Measurements from ENCODE around the gene CACNA2D4. TPM values are rescaled to one million over a fixed set of nuclear protein-coding genes. Genes with fewer than 3 reads are reported as not detected.

The CACNA2D4 gene
- total and polyA plus RNA-seq, 11 donors, result 0.10 to 9.0 (median 1.2) TPM

DNA sequence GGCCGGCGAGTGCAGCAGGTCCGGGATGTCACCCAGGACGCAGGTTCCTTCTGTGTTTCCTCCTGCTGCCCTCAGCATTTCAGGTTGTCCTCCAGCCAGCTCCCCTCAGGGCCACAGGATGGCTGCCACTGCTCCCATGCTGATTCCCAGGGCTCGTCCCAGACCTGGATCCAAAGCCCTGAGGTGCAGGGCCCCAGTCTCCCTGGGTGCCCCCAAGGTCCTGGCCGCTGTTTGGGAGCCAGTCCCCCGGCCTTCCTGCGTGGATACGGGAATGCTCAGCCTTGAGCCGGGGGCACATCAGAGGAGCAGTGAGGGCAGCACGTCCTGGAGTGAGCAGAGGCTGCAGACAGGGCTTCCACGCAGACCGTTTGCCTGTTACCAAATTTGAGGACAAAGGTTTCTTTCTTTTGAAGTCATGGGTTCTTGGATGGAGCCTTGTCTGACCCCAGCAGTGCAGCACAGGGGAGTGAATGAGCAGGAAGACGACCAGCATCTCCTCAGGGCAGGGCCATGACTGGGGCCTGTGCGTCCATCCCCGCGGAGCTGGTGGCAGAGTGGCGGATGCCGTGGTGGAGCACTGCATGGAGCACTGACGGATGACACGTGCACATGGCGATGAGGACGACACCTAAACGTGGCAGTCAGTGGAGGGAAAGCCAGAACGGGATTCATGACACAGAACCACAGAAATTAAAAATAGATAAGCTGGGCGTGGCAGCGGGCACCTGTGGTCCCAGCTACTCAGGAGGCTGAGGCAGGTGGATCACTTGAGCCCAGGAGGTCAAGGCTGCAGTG lies 12.5 kb upstream of the CACNA2D4 start:
- WGBS, 4 donors, result 87 to 94% (median 93%) methylated on average over 25 to 27 of the region's 27 CpGs
- Histone ChIP-seq H3K27ac (no peak overlapping the region), H3K9me3 (no peaks in the 10 kb centered on the region), H3K27me3 (peaks cover 0 to 9% (median 0%) of the 10 kb centered on the region in 9 donors), H3K4me3 (no peak overlapping the region), H3K4me1 (peaks cover 0 to 59% (median 15%) of the 10 kb centered on the region in 12 donors), H3K36me3 (no peaks in the 10 kb centered on the region)
- DNase-seq (no peak), ATAC-seq (no peak)
- TF ChIP-seq, protein P1, sequence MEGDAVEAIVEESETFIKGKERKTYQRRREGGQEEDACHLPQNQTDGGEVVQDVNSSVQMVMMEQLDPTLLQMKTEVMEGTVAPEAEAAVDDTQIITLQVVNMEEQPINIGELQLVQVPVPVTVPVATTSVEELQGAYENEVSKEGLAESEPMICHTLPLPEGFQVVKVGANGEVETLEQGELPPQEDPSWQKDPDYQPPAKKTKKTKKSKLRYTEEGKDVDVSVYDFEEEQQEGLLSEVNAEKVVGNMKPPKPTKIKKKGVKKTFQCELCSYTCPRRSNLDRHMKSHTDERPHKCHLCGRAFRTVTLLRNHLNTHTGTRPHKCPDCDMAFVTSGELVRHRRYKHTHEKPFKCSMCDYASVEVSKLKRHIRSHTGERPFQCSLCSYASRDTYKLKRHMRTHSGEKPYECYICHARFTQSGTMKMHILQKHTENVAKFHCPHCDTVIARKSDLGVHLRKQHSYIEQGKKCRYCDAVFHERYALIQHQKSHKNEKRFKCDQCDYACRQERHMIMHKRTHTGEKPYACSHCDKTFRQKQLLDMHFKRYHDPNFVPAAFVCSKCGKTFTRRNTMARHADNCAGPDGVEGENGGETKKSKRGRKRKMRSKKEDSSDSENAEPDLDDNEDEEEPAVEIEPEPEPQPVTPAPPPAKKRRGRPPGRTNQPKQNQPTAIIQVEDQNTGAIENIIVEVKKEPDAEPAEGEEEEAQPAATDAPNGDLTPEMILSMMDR (IDR thresholded peaks at IDR 0.05), result no peak
- no peak for TF ChIP-seq POLR2A (IDR thresholded peaks at IDR 0.05)
- intact Hi-C loops (cut with DNase I), result no loop called here

DNA sequence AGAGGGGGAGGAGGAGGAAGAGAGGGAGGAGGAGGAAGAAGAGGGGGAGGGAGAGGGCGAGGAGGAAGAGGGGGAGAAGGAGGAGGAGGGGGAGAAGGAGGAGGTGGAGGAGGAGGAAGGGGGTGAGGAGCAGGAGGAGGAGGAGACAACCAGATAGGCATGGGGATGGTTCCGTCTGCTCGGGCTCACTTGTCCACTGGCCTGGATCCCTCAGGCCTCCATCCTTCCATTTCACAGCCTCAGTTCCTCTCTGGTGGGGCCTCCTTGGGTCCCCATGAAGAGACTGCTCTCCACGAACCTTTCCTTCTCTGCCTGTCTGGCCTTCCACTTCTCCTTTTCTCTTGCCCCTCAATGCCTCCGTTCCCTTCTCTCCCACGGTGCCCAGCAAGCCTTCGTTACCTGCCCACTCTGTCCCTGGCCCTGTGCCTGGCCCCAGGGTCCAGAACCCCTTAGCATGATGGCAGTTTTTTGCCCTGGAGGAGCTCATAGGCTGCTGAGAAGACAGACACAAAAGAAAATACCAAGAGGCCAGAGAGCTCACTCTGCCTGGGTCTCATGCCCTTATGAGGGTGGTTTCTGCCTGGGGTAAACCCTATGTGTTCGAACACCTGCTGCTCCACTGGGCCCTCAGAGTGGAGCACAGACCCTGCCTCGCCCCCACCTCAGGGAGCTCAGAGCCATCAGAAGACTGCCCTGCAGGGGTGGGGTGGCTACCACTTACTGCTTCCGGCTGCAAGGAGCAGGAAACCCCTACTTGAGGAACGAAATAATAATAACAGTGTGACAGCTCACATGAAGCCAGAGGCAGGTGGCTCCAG lies 11.7 kb upstream of the CACNA2D4 start:
- no peaks in the 10 kb centered on the region for H3K9me3 ChIP-seq
- 80 to 86% (median 82%) methylated on average over 8 to 11 of the region's 11 CpGs for WGBS, 4 donors
- H3K27me3 ChIP-seq, result peaks cover 0 to 15% (median 0%) of the 10 kb centered on the region in 9 donors
- no peaks in the 10 kb centered on the region for H3K36me3 ChIP-seq
- H3K4me3 ChIP-seq, result no peak overlapping the region
- ATAC-seq (no peak), DNase-seq (no peak)
- TF ChIP-seq POLR2A (IDR thresholded peaks at IDR 0.05), result no peak
- intact Hi-C loops (cut with DNase I), result loop anchor here in 1 of 10 donors (5.0 kb wide), 1 partner anchor 118 kb away; no protein-coding TSS in a partner anchor
- H3K4me1 ChIP-seq, result peaks cover 0 to 59% (median 16%) of the 10 kb centered on the region in 12 donors
- no peak overlapping the region for H3K27ac ChIP-seq

DNA sequence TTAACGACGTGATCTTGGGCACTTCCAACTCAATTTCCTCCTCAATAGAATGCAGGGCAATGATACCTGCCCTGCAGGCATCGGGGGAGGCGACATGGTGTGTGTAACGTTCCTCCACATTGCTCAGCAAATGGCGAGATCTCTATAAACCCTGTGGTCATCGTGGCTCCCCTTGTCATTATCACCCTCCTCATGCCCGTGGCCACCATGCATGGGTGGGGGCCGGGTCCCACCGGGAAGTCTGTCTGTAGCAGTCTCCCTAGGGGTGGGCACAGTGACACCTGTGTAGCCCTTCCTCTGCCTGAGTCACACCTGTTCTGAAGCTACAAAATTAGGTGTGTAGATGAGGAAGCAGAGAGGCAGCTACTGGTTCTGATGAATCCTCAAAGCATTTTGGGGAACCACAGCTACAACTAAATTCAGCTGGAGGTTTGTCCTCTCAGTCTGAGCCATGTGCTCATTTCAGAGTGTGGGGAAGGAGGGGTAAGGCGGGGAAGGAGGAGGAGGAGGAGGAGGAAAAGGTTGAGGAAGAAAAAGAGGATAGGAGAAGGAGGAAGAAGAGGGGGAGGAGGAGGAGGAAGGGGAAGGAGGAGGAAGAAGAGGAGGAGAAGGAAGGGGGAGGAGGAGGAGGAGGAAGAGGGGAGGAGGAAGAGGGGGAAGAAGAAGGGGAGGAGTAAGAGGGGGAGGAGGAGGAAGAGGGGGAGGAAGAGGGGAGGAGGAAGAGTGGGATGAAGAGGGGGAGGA lies 11.0 kb upstream of the CACNA2D4 start:
- no peak for ATAC-seq
- Histone ChIP-seq H3K36me3 (no peaks in the 10 kb centered on the region), H3K4me1 (peaks cover 0 to 64% (median 20%) of the 10 kb centered on the region in 12 donors), H3K9me3 (no peaks in the 10 kb centered on the region), H3K27me3 (peaks cover 0 to 15% (median 0%) of the 10 kb centered on the region in 9 donors), H3K27ac (no peak overlapping the region), H3K4me3 (no peak overlapping the region)
- WGBS, 4 donors, result 87 to 90% (median 89%) methylated on average over 11 of the region's 11 CpGs
- intact Hi-C loops (cut with DNase I), result loop anchor here in 1 of 10 donors (5.0 kb wide), 1 partner anchor 117 kb away; no protein-coding TSS in a partner anchor
- no peak for TF ChIP-seq POLR2A (IDR thresholded peaks at IDR 0.05)
- TF ChIP-seq, protein P1 (IDR thresholded peaks at IDR 0.05), result no peak
- DNase-seq, result no peak

DNA sequence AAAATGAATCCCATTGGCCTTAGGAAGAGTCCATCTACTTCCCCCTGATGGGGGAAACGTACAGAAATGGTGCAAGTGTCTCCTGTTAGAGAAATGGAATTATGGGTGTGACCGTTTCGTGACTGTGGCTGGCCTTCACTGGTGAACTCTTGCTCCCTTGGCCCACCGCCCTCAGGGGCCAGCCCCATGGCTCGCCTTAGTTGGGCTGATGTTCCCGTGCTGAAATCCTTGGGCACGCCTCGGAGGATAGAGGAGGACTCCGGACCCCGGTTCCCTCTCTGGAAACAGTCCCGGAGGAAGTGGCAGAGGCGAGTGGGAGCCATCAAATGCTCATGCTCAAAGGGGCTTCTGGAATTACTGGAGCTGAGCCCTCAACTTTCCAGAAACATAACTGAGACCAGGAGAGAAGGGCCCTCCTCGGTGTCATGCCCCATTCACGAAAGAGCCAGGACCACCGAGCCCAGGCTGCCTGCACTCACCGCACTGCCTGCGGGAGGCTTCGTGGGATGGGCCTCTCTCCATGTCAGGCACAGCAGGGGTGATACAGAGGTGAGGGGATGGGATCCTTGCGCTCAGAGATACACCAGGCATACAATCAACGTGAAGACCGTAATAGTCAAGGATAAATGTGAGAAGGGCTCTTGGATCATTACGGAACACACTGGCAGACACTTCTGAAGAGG lies 10.1 kb upstream of the CACNA2D4 start:
- 83 to 93% (median 87%) methylated on average over 21 to 22 of the region's 22 CpGs for WGBS, 4 donors
- H3K36me3 ChIP-seq, result no peaks in the 10 kb centered on the region
- H3K27me3 ChIP-seq, result peaks cover 0 to 15% (median 0%) of the 10 kb centered on the region in 9 donors
- DNase-seq, result no peak
- no peak for TF ChIP-seq POLR2A (IDR thresholded peaks at IDR 0.05)
- TF ChIP-seq, protein P1 (IDR thresholded peaks at IDR 0.05), result no peak
- no peak overlapping the region for H3K4me3 ChIP-seq
- H3K4me1 ChIP-seq, result peaks cover 0 to 60% (median 20%) of the 10 kb centered on the region in 12 donors
- intact Hi-C loops (cut with DNase I), result loop anchor here in 1 of 10 donors (5.0 kb wide), 1 partner anchor 116 kb away; no protein-coding TSS in a partner anchor
- ATAC-seq, result no peak
- no peaks in the 10 kb centered on the region for H3K9me3 ChIP-seq
- H3K27ac ChIP-seq, result peak overlapping the region in 6 of 12 donors; percentile 13 to 60 (median 46)

Measured in heart left ventricle (tissue), 16 donors.